PC-3 (cell line): ENCODE data around the gene KCNJ9.

ENCODE experiments used
- CTCF ChIP-seq: fragments of 300-600 bp; sonication (generic); conservative IDR thresholded peaks from 2 replicates; pipeline ENCODE4 v1.5.1; 2017; ENCODE audit warnings: antibody characterized with exemption, low read depth, mild to moderate bottlenecking, low read length
- EZH2 ChIP-seq: fragments of 300-600 bp; sonication (generic); IDR thresholded peaks from one replicate; pipeline ENCODE4 v1.6.1; 2017; ENCODE audit warnings: antibody characterized with exemption, mild to moderate bottlenecking, low read length; ENCODE audit not compliant: unreplicated experiment

- no peak for TF ChIP-seq EZH2
- no peak for TF ChIP-seq CTCF
Measured at GRCh38 chr1:160069460-160070231, 11.7 kb upstream of the KCNJ9 start, which contains the start of gene KCNJ10.
